Activated T-cell treated with anti-CD3 and anti-CD28 coated beads, Interleukin-2, amount 50 U/mL, for 72 hours (primary cell): ENCODE results near the gene PTPDC1. TPM values are rescaled to one million over a fixed set of nuclear protein-coding genes. Genes with fewer than 3 reads are reported as not detected.

Experiments
- ATAC-seq, 2 donors: fragments of 150-1000 bp; cut with Tn5 transposase; replicated peaks in 1 of 2; 2 replicates each; pipeline ENCODE4 v1.10.0; 2021; ENCODE audit warnings: moderate library complexity in 2 of 2, mild to moderate bottlenecking in 1 of 2
- DNase-seq, 2 donors: peaks; one replicate each; pipeline ENCODE4 v3.0.0; 2021 to 2022; ENCODE audit warnings: mixed read lengths in 1 of 2
- H3K27ac Mint-ChIP-seq: one replicate; pipeline ENCODE4 v1.8.0; 2022; ENCODE audit warnings: mild to moderate bottlenecking, moderate library complexity, mixed read lengths
- H3K27me3 Mint-ChIP-seq: one replicate; pipeline ENCODE4 v1.8.0; 2022; ENCODE audit warnings: low read depth, mixed read lengths
- H3K36me3 Mint-ChIP-seq, 2 donors: one replicate each; pipeline ENCODE4 v1.8.0; 2022; ENCODE audit warnings: mixed read lengths in 2 of 2, mild to moderate bottlenecking in 1 of 2; ENCODE audit not compliant: insufficient read depth in 2 of 2
- H3K4me1 Mint-ChIP-seq: one replicate; pipeline ENCODE4 v1.8.0; 2022; ENCODE audit warnings: low read depth, mixed read lengths
- H3K4me3 Mint-ChIP-seq, 2 donors: one replicate each; pipeline ENCODE4 v1.8.0; 2022; ENCODE audit warnings: mild to moderate bottlenecking in 2 of 2, mixed read lengths in 2 of 2, moderate library complexity in 2 of 2
- H3K9me3 Mint-ChIP-seq, 2 donors: one replicate each; pipeline ENCODE4 v1.8.0; 2022; ENCODE audit warnings: mixed read lengths in 2 of 2
- total RNA-seq, 2 donors: library from RNA; stranded (reverse); gene quantifications; one replicate each; pipeline ENCODE4 v1.2.3, GENCODE V29; 2022

The PTPDC1 gene
- total RNA-seq, 2 donors from 2014 or later: 9.2 to 10.0 TPM

DNA sequence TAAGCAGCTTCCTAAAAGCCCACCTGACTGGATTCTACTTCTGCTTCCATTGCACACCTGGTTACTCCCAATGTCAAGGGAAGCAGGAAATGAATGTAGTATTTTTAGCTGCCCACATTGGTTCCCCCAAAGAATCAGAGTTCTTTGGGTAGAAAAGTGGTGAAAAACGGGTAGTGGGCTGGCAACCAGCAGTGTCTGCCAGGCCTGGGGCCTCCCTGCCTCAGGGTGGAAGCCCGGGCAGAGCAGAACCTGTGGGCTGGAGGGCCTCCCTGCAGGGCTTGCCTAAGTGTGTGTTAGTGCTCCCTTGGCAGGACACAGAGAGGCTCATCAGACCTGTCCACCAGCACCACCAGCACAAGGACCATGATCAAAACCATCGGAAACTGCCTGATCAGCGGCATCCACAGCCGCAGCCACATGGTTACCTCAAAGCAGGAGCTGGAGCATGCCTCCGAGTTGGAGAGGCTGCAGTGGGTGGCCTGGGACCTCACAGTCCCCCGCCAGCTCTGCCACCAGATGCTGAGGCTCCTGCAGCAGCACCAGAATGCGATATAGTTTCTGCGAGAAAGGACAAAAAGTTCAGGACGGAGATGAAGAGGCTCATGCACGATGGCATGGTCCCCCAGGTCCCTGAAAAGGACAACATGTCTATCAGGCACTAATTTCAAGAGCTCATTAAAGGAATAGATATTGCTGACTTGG, 72.2 kb downstream of the PTPDC1 start:
- Mint-ChIP-seq H3K4me1 (peaks cover 20% of the 10 kb centered on the region), H3K27ac (no peak overlapping the region), H3K9me3 (peaks cover 0 to 6% of the 10 kb centered on the region in 2 donors), H3K4me3 (no peak overlapping the region), H3K27me3 (no peaks in the 10 kb centered on the region), H3K36me3 (peaks cover 0 to 4% of the 10 kb centered on the region in 2 donors)
- ATAC-seq (no peak), DNase-seq (no peak)

DNA sequence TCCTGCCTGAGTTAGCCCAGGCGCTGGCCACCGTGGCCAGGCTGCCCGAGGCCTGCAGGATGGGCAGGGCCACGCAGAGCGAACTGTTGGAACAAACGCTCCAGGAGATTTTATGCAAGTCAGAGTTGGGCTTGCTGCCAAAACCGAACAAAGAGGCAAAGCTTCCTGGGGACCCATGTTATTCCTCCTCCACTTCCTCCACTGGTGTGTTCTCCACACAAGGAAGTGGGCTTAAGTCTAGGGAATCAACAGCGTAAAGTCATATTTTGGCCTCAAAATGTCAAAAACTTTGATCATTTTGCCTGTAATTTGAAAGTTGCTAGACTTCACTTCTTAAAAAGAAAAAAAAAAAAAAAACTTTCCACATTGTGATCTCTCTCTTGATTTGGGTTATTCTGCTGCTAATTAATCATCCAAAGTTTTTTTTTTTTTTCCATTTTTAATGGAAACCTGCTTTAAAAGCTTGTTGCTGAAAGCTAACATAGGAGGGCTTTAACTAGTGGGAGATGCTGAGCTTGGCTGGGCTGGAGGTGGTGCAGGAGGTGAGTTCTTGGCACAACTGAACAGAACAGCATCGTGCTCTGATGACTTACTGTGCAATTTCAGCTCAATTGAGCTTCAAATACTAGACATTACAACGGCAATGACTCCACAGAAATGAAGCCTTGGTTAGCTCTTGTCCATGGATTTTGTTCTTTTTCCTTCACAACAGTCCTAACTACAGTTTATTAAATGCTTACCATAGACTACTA, 73.0 kb downstream of the PTPDC1 start:
- H3K9me3 Mint-ChIP-seq: peaks cover 0 to 6% of the 10 kb centered on the region in 2 donors
- no peak for DNase-seq
- H3K27ac Mint-ChIP-seq: no peak overlapping the region
- no peak for ATAC-seq
- no peak overlapping the region for H3K4me3 Mint-ChIP-seq
- H3K27me3 Mint-ChIP-seq: no peaks in the 10 kb centered on the region
- H3K36me3 Mint-ChIP-seq: peaks cover 0 to 4% of the 10 kb centered on the region in 2 donors
- peaks cover 20% of the 10 kb centered on the region for H3K4me1 Mint-ChIP-seq

Other genes starting within 250 kb of the PTPDC1 start
- gene BARX1, start 129.1 kb upstream of the PTPDC1 start, total RNA-seq: 1 to 10 TPM in 1 of 2 donors, under 1 TPM in 1; 0.38 to 1.7 TPM
- 1 to 10 TPM; 5.0 to 6.4 TPM for gene ZNF169, start 174.8 kb downstream of the PTPDC1 start, total RNA-seq
- gene NUTM2F, start 244.2 kb downstream of the PTPDC1 start, total RNA-seq: not detected